ENCODE data around the gene MAML1. TPM values are rescaled to one million over a fixed set of nuclear protein-coding genes. Genes with fewer than 3 reads are reported as not detected.
A peak's percentile ranks its signal among the peaks of the same experiment; 100 is the strongest.

Gene MAML1
- total and polyA plus RNA-seq, 2 donors (not counting 1 experiment from before 2014, with no cell fraction given), result 6.4 to 7.5 TPM

DNA sequence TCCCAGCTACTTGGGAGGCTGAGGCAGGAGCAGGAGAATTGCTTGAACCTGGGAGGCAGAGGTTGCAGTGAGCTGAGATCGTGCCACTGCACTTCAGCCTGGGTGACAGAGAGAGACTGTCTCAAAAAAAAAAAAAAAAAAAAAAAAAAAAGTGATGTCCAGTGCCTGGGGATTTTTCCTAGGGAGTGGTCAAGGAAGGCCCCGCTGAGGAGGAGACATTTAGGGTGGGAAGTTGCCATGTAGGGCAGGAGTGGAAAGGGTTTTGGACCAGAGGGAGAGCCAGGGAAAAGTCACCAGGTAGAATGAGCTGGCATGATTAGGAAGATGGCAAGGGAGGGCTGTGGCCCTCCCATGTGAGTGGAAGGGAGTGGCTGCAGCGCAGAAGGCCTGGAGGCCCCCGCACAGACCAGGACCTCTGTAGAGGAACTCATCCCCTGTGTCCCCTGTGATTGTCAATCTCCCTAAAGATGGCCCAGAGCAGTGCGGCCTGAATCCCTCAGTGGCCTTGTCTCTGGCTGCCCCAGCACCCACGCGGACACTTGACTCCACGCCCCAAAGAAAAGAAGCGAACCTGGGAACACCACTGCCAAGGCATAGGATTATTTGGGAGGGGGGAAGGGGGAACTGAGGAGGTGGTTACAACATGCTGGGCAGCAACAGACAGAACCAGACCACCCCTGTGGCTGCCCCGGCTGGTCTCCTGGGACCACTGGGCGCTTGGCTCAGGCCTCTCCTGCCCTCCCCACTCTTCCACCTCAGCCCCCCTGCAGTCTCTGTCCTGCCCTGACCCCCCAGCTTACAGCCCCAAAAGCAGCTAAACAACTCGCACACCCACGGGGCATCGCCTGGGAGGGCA is 85.5 kb downstream of the MAML1 start:
- H3K79me2 ChIP-seq (ENCODE audit: control insufficient read depth, insufficient read depth, low read length), result peaks cover 24% of the 10 kb centered on the region
- no peak overlapping the region for H2AFZ ChIP-seq (ENCODE audit: low read length)
- peak overlapping the region; percentile 63 for H3K4me2 ChIP-seq (ENCODE audit: extremely low read depth, insufficient read depth, low read length)
- peaks cover 8% of the 10 kb centered on the region for H3K36me3 ChIP-seq (ENCODE audit: control insufficient read depth, insufficient read depth, low read length)
- no peaks in the 10 kb centered on the region for H3K9me3 ChIP-seq (ENCODE audit: control insufficient read depth, insufficient read depth, low read depth, low read length)
- H3K27ac ChIP-seq (ENCODE audit: insufficient read depth, low read length), result peak overlapping the region; percentile 79
- H4K20me1 ChIP-seq (ENCODE audit: control insufficient read depth, extremely low read depth, insufficient read depth, low read length), result peaks cover 8% of the 10 kb centered on the region
- peak overlapping the region in 1 of 4 experiments; percentile 85 for H3K4me3 ChIP-seq (replicated peaks in 1 of 4; ENCODE audit: control extremely low read depth in 1 of 4, insufficient read depth in 1 of 4, low read depth in 3 of 4, low read length in 4 of 4)
- peak overlapping the region; percentile 53 for H3K9ac ChIP-seq (ENCODE audit: insufficient read depth, low read length)
- no peak for DNase-seq (ENCODE audit: low read depth in 2 of 2)
- TF ChIP-seq EZH2 (IDR thresholded peaks at IDR 0.05; ENCODE audit: low read length, missing control alignments) (no peak), CTCF (conservative IDR thresholded peaks at IDR 0.05 in 1 of 2, IDR thresholded peaks at IDR 0.05 in 1 of 2; ENCODE audit: low read depth in 1 of 2, low read length in 2 of 2) (no peak)
- no peaks in the 10 kb centered on the region for H3K27me3 ChIP-seq (ENCODE audit: control insufficient read depth, insufficient read depth, low read length)
- peaks cover 30% of the 10 kb centered on the region for H3K4me1 ChIP-seq (ENCODE audit: control insufficient read depth, extremely low read depth, insufficient read depth, low read length)

GRCh38 chr5:179818746-179819295 is 86.2 kb downstream of the MAML1 start:
- peaks cover 13% of the 10 kb centered on the region for H3K36me3 ChIP-seq (ENCODE audit: control insufficient read depth, insufficient read depth, low read length)
- DNase-seq (ENCODE audit: low read depth in 2 of 2), result peak; percentile 90 to 96
- H3K79me2 ChIP-seq (ENCODE audit: control insufficient read depth, insufficient read depth, low read length), result peaks cover 31% of the 10 kb centered on the region
- TF ChIP-seq CTCF (conservative IDR thresholded peaks at IDR 0.05 in 1 of 2, IDR thresholded peaks at IDR 0.05 in 1 of 2; ENCODE audit: low read depth in 1 of 2, low read length in 2 of 2) (no peak), EZH2 (IDR thresholded peaks at IDR 0.05; ENCODE audit: low read length, missing control alignments) (no peak)
- H4K20me1 ChIP-seq (ENCODE audit: control insufficient read depth, extremely low read depth, insufficient read depth, low read length), result peaks cover 8% of the 10 kb centered on the region
- H2AFZ ChIP-seq (ENCODE audit: low read length), result no peak overlapping the region
- no peaks in the 10 kb centered on the region for H3K9me3 ChIP-seq (ENCODE audit: control insufficient read depth, insufficient read depth, low read depth, low read length)
- peak overlapping the region in 1 of 4 experiments; percentile 85 for H3K4me3 ChIP-seq (replicated peaks in 1 of 4; ENCODE audit: control extremely low read depth in 1 of 4, insufficient read depth in 1 of 4, low read depth in 3 of 4, low read length in 4 of 4)
- H3K4me1 ChIP-seq (ENCODE audit: control insufficient read depth, extremely low read depth, insufficient read depth, low read length), result peaks cover 34% of the 10 kb centered on the region
- no peaks in the 10 kb centered on the region for H3K27me3 ChIP-seq (ENCODE audit: control insufficient read depth, insufficient read depth, low read length)
- H3K9ac ChIP-seq (ENCODE audit: insufficient read depth, low read length), result peak overlapping the region; percentile 53
- peak overlapping the region; percentile 63 for H3K4me2 ChIP-seq (ENCODE audit: extremely low read depth, insufficient read depth, low read length)
- H3K27ac ChIP-seq (ENCODE audit: insufficient read depth, low read length), result peak overlapping the region; percentile 79

- Histone ChIP-seq H3K9ac (ENCODE audit: insufficient read depth, low read length) (peak overlapping the region; percentile 53), H3K4me1 (ENCODE audit: control insufficient read depth, extremely low read depth, insufficient read depth, low read length) (peaks cover 39% of the 10 kb centered on the region), H3K9me3 (ENCODE audit: control insufficient read depth, insufficient read depth, low read depth, low read length) (no peaks in the 10 kb centered on the region), H3K4me2 (ENCODE audit: extremely low read depth, insufficient read depth, low read length) (peak overlapping the region; percentile 64), H3K27me3 (ENCODE audit: control insufficient read depth, insufficient read depth, low read length) (no peaks in the 10 kb centered on the region), H3K4me3 (replicated peaks in 1 of 4; ENCODE audit: control extremely low read depth in 1 of 4, insufficient read depth in 1 of 4, low read depth in 3 of 4, low read length in 4 of 4) (peak overlapping the region in 2 of 4 experiments; percentile 14 to 85), H4K20me1 (ENCODE audit: control insufficient read depth, extremely low read depth, insufficient read depth, low read length) (peaks cover 8% of the 10 kb centered on the region), H2AFZ (ENCODE audit: low read length) (no peak overlapping the region), H3K36me3 (ENCODE audit: control insufficient read depth, insufficient read depth, low read length) (peaks cover 20% of the 10 kb centered on the region), H3K27ac (ENCODE audit: insufficient read depth, low read length) (peak overlapping the region; percentile 79), H3K79me2 (ENCODE audit: control insufficient read depth, insufficient read depth, low read length) (peaks cover 38% of the 10 kb centered on the region)
- peak; percentile 75 for DNase-seq (ENCODE audit: low read depth in 2 of 2)
- TF ChIP-seq CTCF (conservative IDR thresholded peaks at IDR 0.05 in 1 of 2, IDR thresholded peaks at IDR 0.05 in 1 of 2; ENCODE audit: low read depth in 1 of 2, low read length in 2 of 2), result no peak
- TF ChIP-seq EZH2 (IDR thresholded peaks at IDR 0.05; ENCODE audit: low read length, missing control alignments), result no peak
Measured at GRCh38 chr5:179819296-179820126, 86.9 kb downstream of the MAML1 start.
